GM18526 (cell line): ENCODE results near the gene PLA1A.

Experiments used
- POLR2A ChIP-seq: IDR thresholded peaks from 3 replicates; pipeline ENCODE4 v1.6.1; 2011; ENCODE audit not compliant: insufficient read length; ENCODE audit errors: extremely low read depth

Gene PLA1A

DNA sequence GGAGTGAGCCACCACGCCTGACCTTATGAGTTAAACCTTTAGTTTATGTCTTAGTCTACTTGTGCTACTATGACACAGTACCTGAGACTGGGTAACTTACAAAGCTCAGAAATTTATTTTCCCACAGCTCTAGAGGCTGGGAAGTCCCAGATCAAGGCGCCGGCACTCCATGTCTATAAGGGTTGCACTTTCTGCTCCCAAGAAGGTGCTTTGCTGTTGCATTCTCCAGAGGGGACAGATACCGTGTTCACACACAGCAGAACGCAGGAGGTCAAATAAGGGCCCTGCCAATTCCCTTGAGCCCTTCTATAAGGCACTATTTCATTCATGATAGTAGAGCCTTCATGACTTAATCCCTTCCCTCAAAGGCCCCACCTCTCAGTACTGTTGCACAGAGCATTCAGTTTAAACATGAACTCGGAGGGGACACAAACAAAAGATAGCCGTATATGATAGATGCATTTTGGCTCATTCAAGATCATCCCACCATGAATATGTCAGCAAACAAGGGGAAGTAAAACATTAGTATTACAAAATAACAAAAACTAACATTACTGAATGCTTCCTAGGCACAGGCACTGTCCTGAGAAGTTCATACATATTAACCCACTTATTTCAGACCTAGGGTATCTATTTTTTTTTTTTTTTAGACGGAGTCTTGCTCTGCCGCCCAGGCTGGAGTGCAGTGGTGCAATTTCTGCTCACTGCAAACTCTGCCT is 26.5 kb downstream of the PLA1A start:
- no peak for TF ChIP-seq POLR2A

GRCh38 chr3:119625451-119626153 is 27.9 kb downstream of the PLA1A start:
- no peak for TF ChIP-seq POLR2A

DNA sequence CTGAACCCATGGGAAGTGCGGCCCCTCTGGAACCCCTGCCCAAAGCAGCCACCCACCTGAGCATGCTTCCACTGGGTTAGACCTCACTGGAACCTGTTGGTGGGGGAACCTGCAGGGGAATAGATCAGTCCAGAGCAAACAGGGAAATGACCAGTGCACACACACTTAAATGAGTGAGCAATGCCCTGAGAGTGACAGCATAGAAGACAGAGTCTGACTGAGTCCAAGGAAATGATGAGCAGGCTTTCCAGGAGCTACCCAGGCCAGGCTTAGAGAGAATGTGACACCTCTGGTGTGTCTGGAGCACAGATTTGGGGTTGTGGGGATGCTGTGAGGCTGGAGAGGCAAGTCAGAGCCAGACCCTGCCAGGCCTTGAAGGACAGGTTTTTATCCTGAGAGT is 28.5 kb downstream of the PLA1A start:
- no peak for TF ChIP-seq POLR2A

DNA sequence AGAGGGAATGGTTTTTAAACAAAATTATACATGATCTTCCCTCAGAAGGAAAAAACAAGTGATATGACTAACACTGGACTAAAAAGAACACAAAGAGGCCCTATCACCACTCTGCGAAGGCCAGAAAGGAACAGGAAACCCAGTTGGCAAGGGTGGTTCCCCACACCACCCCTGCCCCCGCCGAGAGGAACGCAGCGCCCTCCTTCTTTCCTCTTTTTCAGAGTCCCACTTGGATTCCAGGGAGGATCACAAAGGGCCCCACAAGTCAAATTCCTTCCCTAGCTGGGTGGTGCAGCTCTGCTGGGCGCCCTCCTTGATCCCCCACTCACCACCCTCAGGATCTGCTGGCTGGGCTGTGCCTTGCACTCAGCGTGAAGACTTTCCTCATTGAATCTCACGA is 29.8 kb downstream of the PLA1A start:
- no peak for TF ChIP-seq POLR2A

DNA sequence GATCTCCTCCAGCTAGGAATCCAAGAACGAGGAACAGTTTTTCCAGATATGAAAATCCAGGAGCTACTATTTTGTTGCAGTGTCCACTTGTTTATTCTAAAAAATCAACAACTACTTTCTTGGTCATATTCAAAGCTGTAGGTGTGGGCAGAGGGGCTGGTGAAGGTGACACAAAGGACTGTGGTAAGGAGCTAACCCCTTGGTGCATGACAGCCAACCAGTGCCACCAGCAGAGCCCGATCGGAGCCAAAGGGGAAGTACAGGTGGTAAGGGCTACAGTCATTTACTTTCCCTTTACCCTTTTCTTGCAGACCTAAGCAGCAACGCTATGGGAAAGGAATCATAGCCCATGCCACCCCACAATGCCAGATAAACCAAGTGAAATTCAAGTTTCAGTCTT is 30.7 kb downstream of the PLA1A start:
- TF ChIP-seq POLR2A, result no peak

- no peak for TF ChIP-seq POLR2A
These were observed 31.2 kb downstream of the PLA1A start for GRCh38 chr3:119628816-119629445.

- TF ChIP-seq POLR2A, result no peak
These were observed 32.6 kb downstream of the PLA1A start for GRCh38 chr3:119630128-119630879.

- no peak for TF ChIP-seq POLR2A
These were observed 33.2 kb downstream of the PLA1A start for GRCh38 chr3:119630880-119631329.

DNA sequence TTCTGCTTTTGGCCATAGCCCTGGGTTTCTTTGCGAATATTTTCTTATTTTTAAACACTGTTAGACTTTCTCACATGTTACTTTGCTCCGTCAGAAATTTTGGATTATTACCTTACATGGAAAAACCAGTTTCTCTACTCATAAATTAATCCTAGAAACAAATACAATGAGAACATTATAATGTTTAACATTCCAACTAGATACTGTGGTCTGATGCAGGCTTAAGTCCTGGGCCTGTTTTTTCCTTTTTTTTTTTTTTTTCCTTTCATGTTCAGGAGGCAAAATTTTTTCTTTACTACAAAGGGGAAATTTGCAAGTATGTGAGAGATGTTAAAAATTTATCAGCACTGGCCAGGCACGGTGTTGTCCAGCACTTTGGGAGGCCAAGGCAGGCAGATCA is 33.8 kb downstream of the PLA1A start:
- TF ChIP-seq POLR2A, result no peak

GRCh38 chr3:119632216-119632615 is 34.5 kb downstream of the PLA1A start:
- TF ChIP-seq POLR2A, result no peak

GRCh38 chr3:119632829-119633228 is 35.1 kb downstream of the PLA1A start:
- TF ChIP-seq POLR2A, result no peak

DNA sequence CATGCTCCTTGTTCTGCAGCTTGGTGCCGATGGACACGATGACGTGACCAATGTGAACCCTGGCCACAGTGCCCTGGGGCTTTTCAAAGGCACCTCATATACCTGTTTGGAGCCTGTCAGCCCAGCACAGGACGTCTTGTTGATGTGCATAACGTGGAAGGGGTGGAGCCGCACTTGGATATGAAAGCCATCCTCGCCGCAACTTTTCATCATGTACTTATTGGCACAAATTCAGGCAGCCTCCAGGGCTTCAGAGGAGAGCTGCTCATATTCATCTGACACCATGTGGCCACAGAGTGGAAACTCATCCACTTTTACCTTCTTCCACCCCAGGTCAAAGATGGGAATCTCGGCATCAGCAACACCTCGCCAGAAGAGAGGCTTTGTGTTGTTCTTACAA is 38.0 kb downstream of the PLA1A start:
- TF ChIP-seq POLR2A, result no peak

GRCh38 chr3:119636249-119636648 is 38.6 kb downstream of the PLA1A start:
- no peak for TF ChIP-seq POLR2A

DNA sequence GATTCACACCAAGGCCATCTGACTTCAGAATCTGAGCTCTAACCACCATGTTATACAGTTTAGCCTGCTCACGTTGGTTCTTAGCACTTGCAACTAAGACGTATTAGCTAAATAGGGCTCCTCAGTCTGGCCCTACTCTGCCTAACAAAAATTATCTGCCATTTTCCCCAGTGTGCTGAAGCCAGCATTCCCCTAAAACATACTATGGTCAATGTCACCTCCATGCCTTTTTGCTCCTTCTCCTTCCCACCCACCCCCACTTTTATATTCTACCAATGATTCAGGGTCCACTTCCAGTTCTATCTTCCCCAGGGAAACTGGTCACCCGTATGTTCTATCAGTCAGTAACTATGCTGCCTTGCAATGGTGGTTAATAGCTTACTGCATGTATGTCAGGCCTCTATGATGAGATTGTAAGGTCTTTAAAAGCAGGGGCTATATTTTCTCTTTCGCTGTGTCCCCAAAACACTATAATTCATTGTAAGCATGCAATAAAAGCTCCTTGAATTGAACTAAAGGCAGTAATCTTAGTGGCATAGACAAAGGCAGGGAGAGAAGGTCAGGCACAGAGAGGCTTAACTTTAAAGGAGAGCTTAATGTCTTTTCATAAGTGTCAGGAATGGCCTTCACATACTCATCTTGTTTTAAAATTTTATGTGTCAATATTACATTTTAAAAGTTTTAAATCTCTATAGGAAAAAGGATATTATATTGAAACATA is 39.4 kb downstream of the PLA1A start:
- no peak for TF ChIP-seq POLR2A
